ENCODE measurements around the gene PDE6B.

PDE6B gene

DNA sequence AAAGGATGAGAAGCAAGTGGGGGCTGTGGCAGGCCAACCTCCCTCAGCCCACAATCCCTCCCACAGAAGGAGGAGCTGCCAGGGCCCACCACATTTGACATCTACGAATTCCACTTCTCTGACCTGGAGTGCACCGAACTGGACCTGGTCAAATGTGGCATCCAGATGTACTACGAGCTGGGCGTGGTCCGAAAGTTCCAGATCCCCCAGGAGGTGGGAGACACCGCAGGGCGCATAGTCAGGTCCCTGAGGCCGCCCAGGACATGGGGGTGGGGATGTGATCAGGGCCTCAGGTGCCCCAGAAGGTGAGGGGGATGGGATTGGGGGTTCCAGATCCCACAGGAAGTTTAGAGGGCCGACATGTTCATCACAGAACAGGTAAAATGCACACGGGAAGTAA is 35.0 kb downstream of the PDE6B start:
- no peak overlapping the region for H3K27ac ChIP-seq (ENCODE audit: low read depth, low read length)
- H3K79me2 ChIP-seq (ENCODE audit: control insufficient read depth, insufficient read depth, low read length, unreplicated experiment): no peaks in the 10 kb centered on the region
- peaks cover 15% of the 10 kb centered on the region for H3K27me3 ChIP-seq (ENCODE audit: insufficient read depth, low read length)
- no peak overlapping the region for H3K4me3 ChIP-seq (ENCODE audit: low read depth, low read length)
- no peaks in the 10 kb centered on the region for H3K36me3 ChIP-seq (ENCODE audit: insufficient read depth, low read length)
- no peak overlapping the region for H2AFZ ChIP-seq (ENCODE audit: low read length, unreplicated experiment)
- H3K4me1 ChIP-seq (ENCODE audit: control insufficient read depth, insufficient read depth, low read length, unreplicated experiment): no peaks in the 10 kb centered on the region

DNA sequence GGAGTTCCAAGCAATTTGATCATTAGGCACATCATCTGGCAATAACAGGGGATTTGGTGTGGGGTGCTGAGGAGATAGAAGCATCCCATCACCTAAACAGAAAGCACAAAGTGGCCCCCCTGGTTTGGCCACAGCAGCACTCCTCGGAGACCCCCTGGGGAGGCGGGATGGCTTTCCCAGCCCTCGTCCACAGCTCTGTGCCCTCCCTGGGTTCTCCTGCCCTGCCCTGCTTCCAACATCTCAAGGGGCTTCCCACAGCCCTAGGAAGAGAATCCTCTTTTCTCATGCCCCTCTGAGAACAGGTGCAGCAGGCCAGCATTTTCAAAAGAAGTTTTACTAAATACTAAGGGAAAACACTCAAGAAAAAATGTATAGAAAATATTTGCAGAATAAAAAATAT is 35.9 kb downstream of the PDE6B start:
- Histone ChIP-seq H3K79me2 (ENCODE audit: control insufficient read depth, insufficient read depth, low read length, unreplicated experiment) (no peaks in the 10 kb centered on the region), H2AFZ (ENCODE audit: low read length, unreplicated experiment) (no peak overlapping the region), H3K27me3 (ENCODE audit: insufficient read depth, low read length) (peaks cover 15% of the 10 kb centered on the region), H3K4me3 (ENCODE audit: low read depth, low read length) (no peak overlapping the region), H3K36me3 (ENCODE audit: insufficient read depth, low read length) (no peaks in the 10 kb centered on the region), H3K27ac (ENCODE audit: low read depth, low read length) (no peak overlapping the region), H3K4me1 (ENCODE audit: control insufficient read depth, insufficient read depth, low read length, unreplicated experiment) (no peaks in the 10 kb centered on the region)

GRCh38 chr4:661881-662761 is 36.7 kb downstream of the PDE6B start:
- H3K79me2 ChIP-seq (ENCODE audit: control insufficient read depth, insufficient read depth, low read length, unreplicated experiment): no peaks in the 10 kb centered on the region
- no peak overlapping the region for H3K4me3 ChIP-seq (ENCODE audit: low read depth, low read length)
- no peak overlapping the region for H3K27ac ChIP-seq (ENCODE audit: low read depth, low read length)
- H3K27me3 ChIP-seq (ENCODE audit: insufficient read depth, low read length): peaks cover 15% of the 10 kb centered on the region
- no peak overlapping the region for H2AFZ ChIP-seq (ENCODE audit: low read length, unreplicated experiment)
- no peaks in the 10 kb centered on the region for H3K4me1 ChIP-seq (ENCODE audit: control insufficient read depth, insufficient read depth, low read length, unreplicated experiment)
- no peaks in the 10 kb centered on the region for H3K36me3 ChIP-seq (ENCODE audit: insufficient read depth, low read length)

DNA sequence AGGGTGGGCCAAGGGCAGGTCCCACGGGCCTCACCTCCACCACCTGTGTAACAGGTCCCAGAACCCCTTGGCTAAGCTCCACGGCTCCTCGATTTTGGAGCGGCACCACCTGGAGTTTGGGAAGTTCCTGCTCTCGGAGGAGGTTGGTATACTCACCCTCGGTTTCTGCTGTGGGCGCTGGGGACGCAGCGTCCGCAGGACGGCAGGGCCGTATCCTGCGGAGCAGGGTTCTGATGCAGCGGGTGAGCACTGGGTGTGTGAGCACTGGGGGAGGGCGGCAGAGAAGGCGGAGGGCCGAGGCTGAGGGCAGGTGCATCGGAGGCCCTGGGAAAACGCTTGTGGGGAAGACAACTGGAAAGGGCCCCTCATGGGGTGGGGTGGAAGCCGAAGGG is 37.7 kb downstream of the PDE6B start:
- H2AFZ ChIP-seq (ENCODE audit: low read length, unreplicated experiment): peak overlapping the region; percentile 36
- no peak overlapping the region for H3K27ac ChIP-seq (ENCODE audit: low read depth, low read length)
- H3K4me3 ChIP-seq (ENCODE audit: low read depth, low read length): peak overlapping the region; percentile 80
- H3K36me3 ChIP-seq (ENCODE audit: insufficient read depth, low read length): no peaks in the 10 kb centered on the region
- no peaks in the 10 kb centered on the region for H3K4me1 ChIP-seq (ENCODE audit: control insufficient read depth, insufficient read depth, low read length, unreplicated experiment)
- peaks cover 15% of the 10 kb centered on the region for H3K27me3 ChIP-seq (ENCODE audit: insufficient read depth, low read length)
- H3K79me2 ChIP-seq (ENCODE audit: control insufficient read depth, insufficient read depth, low read length, unreplicated experiment): no peaks in the 10 kb centered on the region

DNA sequence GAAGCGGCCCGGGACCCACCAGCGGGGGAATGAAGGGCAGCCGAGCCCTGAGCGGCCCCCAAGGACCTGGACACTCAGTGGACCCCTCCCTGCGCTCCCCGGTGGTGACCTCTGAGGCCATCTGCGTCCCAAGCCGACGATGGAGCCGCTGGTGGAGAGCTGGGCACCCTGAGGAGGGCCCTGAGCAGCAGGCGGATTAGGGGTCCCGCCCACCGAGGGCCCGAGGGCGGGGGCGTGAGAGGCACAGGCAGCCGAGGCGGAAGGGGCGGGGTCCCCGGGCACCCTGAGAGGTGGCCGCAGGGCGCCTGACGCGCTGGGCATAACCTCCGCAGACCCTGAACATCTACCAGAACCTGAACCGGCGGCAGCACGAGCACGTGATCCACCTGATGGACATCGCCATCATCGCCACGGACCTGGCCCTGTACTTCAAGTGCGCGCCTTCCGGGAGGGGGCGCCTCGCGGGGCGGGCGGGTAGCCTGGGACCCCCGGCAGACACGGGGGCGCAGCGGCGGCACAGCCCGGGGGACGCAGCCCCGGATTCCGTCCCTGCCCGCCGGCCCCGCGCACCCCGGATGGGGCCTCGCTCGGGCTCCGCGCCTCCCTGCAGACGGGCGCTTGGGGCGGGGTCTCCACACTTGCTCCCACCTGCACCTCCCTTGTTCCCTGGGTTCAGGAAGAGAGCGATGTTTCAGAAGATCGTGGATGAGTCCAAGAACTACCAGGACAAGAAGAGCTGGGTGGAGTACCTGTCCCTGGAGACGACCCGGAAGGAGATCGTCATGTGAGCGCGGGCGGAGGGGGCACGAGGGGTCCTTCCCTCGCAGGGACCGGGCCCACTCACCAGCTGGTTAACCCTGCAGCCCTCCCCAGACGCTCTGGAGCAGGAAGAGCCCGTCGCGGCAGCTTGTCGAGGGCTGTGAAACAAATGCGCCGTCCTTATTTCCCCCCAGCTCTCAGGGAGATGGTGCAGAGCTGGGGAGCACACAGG is 38.4 kb downstream of the PDE6B start:
- H3K27ac ChIP-seq (ENCODE audit: low read depth, low read length): no peak overlapping the region
- H3K4me3 ChIP-seq (ENCODE audit: low read depth, low read length): peak overlapping the region; percentile 80
- H3K36me3 ChIP-seq (ENCODE audit: insufficient read depth, low read length): no peaks in the 10 kb centered on the region
- no peaks in the 10 kb centered on the region for H3K79me2 ChIP-seq (ENCODE audit: control insufficient read depth, insufficient read depth, low read length, unreplicated experiment)
- H3K4me1 ChIP-seq (ENCODE audit: control insufficient read depth, insufficient read depth, low read length, unreplicated experiment): no peaks in the 10 kb centered on the region
- peak overlapping the region; percentile 36 for H2AFZ ChIP-seq (ENCODE audit: low read length, unreplicated experiment)
- peaks cover 15% of the 10 kb centered on the region for H3K27me3 ChIP-seq (ENCODE audit: insufficient read depth, low read length)

DNA sequence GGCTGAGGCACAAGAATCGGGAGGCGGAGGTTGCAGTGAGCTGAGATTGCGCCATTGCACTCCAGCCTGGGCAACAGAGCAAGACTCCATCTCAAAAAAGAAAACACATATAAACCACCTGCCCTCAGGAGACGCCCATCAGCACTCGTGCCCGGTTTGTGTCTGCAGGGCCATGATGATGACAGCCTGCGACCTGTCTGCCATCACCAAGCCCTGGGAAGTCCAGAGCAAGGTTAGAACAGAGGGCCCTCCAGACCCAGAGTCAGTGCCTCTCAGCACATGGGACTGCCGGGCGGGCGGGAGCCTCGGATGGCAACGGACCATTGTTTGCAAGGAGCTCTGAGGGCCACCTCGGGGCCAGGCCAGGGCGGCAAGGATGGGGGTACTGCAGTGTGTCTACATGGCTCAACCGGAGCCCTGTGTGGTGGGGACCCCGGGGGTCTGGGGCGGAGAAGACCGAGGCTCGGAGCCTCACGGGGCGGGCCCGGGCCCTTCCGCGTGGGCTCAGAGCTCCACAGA is 39.4 kb downstream of the PDE6B start:
- Histone ChIP-seq H3K79me2 (ENCODE audit: control insufficient read depth, insufficient read depth, low read length, unreplicated experiment) (no peaks in the 10 kb centered on the region), H3K27me3 (ENCODE audit: insufficient read depth, low read length) (peaks cover 15% of the 10 kb centered on the region), H3K4me3 (ENCODE audit: low read depth, low read length) (no peak overlapping the region)

DNA sequence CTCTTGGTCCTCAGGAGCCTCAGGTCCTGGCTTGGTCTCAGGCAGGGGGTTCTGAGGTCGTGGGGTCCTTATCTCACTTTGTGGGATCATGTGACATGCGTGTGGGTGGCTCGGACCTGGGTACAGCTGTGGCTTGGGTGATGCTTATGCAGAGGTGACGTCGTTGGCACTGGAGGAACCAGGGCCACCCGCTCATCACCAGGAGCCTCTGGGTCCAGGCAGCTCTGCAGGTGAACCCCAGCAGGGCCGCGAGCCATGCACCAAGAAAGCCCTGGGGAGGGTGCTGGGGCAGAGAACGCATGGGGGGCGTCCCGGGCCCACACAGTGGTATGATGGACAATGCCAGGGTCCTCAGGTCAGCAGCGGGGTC is 40.0 kb downstream of the PDE6B start:
- H3K79me2 ChIP-seq (ENCODE audit: control insufficient read depth, insufficient read depth, low read length, unreplicated experiment): no peaks in the 10 kb centered on the region

More for the DNA sequence above, 39.4 kb downstream of the PDE6B start:
- Histone ChIP-seq H3K4me1 (ENCODE audit: control insufficient read depth, insufficient read depth, low read length, unreplicated experiment) (no peaks in the 10 kb centered on the region), H2AFZ (ENCODE audit: low read length, unreplicated experiment) (no peak overlapping the region), H3K36me3 (ENCODE audit: insufficient read depth, low read length) (no peaks in the 10 kb centered on the region), H3K27ac (ENCODE audit: low read depth, low read length) (no peak overlapping the region)

DNA sequence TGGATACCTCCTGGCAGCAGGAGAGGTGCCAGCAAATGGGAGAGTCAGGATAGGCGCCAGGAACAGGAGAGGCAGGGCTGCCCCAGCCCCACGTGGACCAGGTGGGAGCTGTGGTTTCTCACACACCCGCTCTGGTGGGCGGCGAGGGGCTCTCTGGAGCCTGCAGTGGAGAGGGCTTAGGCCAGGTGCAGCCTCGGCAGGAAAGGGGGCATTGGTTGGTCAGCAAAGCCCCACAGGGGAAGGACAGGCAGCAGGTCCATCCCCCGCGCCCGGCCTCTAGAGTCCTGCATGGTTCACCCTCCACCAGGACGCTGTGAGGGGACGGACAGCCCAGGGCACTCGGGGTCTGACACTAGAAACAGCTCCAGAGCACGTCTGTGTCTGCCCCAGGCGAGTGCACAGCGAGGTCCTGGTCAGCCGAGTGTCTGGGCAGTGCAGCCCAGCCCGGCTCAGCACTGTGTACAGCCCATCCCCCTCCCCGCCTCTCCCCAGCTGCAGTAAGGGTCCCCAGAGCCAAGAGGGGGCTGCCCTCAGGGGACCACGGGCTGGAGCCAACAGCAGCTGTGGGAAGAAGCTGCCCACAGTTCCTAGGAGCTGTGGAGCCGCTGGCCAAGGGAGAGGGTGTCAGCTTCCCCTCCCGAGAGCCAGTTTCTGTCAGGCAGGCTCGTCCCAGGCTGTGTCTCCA is 40.5 kb downstream of the PDE6B start:
- peaks cover 6% of the 10 kb centered on the region; the same call in 1 of the 2 replicates for H3K36me3 ChIP-seq (ENCODE audit: insufficient read depth, low read length)
- H3K27me3 ChIP-seq (ENCODE audit: insufficient read depth, low read length): peaks cover 15% of the 10 kb centered on the region
- H3K4me3 ChIP-seq (ENCODE audit: low read depth, low read length): no peak overlapping the region
- H3K4me1 ChIP-seq (ENCODE audit: control insufficient read depth, insufficient read depth, low read length, unreplicated experiment): no peaks in the 10 kb centered on the region
- H3K27ac ChIP-seq (ENCODE audit: low read depth, low read length): no peak overlapping the region
- H2AFZ ChIP-seq (ENCODE audit: low read length, unreplicated experiment): no peak overlapping the region
- no peaks in the 10 kb centered on the region for H3K79me2 ChIP-seq (ENCODE audit: control insufficient read depth, insufficient read depth, low read length, unreplicated experiment)

More for the DNA sequence above, 40.0 kb downstream of the PDE6B start:
- no peak overlapping the region for H2AFZ ChIP-seq (ENCODE audit: low read length, unreplicated experiment)
- H3K27ac ChIP-seq (ENCODE audit: low read depth, low read length): no peak overlapping the region
- no peaks in the 10 kb centered on the region for H3K4me1 ChIP-seq (ENCODE audit: control insufficient read depth, insufficient read depth, low read length, unreplicated experiment)
- H3K4me3 ChIP-seq (ENCODE audit: low read depth, low read length): no peak overlapping the region
- H3K27me3 ChIP-seq (ENCODE audit: insufficient read depth, low read length): peaks cover 15% of the 10 kb centered on the region
- peaks cover under 1% of the 10 kb centered on the region; the same call in 1 of the 2 replicates for H3K36me3 ChIP-seq (ENCODE audit: insufficient read depth, low read length)

GRCh38 chr4:666436-666810 is 41.0 kb downstream of the PDE6B start:
- H3K79me2 ChIP-seq (ENCODE audit: control insufficient read depth, insufficient read depth, low read length, unreplicated experiment): no peaks in the 10 kb centered on the region
- no peak overlapping the region for H3K27ac ChIP-seq (ENCODE audit: low read depth, low read length)
- peaks cover 9% of the 10 kb centered on the region; the same call in 1 of the 2 replicates for H3K36me3 ChIP-seq (ENCODE audit: insufficient read depth, low read length)
- H3K4me1 ChIP-seq (ENCODE audit: control insufficient read depth, insufficient read depth, low read length, unreplicated experiment): no peaks in the 10 kb centered on the region
- peaks cover 15% of the 10 kb centered on the region for H3K27me3 ChIP-seq (ENCODE audit: insufficient read depth, low read length)
- no peak overlapping the region for H2AFZ ChIP-seq (ENCODE audit: low read length, unreplicated experiment)
- H3K4me3 ChIP-seq (ENCODE audit: low read depth, low read length): no peak overlapping the region
